HepG2 (cell line): ENCODE measurements around the gene PAQR5. TPM values are rescaled to one million over a fixed set of nuclear protein-coding genes. Genes with fewer than 3 reads are reported as not detected.

Experiments used
- HDAC1 ChIP-seq: sonication (generic); formaldehyde crosslinking; IDR thresholded peaks from 2 replicates; pipeline ENCODE4 v1.5.1; 2020; ENCODE audit warnings: mild to moderate bottlenecking, missing genetic modification reagents
- HMG20B ChIP-seq: conservative IDR thresholded peaks from 2 replicates; pipeline ENCODE4 v1.6.1; 2016; ENCODE audit warnings: missing genetic modification reagents, missing compliant biosample characterization
- KLF11 ChIP-seq: IDR thresholded peaks from 2 replicates; pipeline ENCODE4 v1.6.1; 2016; ENCODE audit warnings: missing compliant biosample characterization
- PAX8 ChIP-seq: sonication (generic); formaldehyde crosslinking; IDR thresholded peaks from 2 replicates; pipeline ENCODE4 v1.8.0; 2022; ENCODE audit warnings: mild to moderate bottlenecking, missing genetic modification reagents, borderline replicate concordance
- RXRA ChIP-seq: sonication (generic); formaldehyde crosslinking; IDR thresholded peaks from 2 replicates; pipeline ENCODE4 v1.5.1; 2020; ENCODE audit warnings: missing genetic modification reagents
- THAP11 ChIP-seq: IDR thresholded peaks from 2 replicates; pipeline ENCODE4 v1.6.1; 2016; ENCODE audit warnings: missing biosample characterization, missing genetic modification reagents
- ZBTB7A ChIP-seq: sonication (generic); formaldehyde crosslinking; IDR thresholded peaks from 2 replicates; pipeline ENCODE4 v1.8.0; 2022; ENCODE audit warnings: mild to moderate bottlenecking, missing genetic modification reagents
- ZC3H13 ChIP-seq: sonication (generic); formaldehyde crosslinking; IDR thresholded peaks from 2 replicates; pipeline ENCODE4 v1.8.1; 2023; ENCODE audit warnings: mild to moderate bottlenecking, missing genetic modification reagents, moderate library complexity
- ZFAT ChIP-seq: sonication (generic); formaldehyde crosslinking; conservative IDR thresholded peaks from 2 replicates; pipeline ENCODE4 v1.8.1; 2023; ENCODE audit warnings: missing genetic modification reagents, inconsistent platforms
- ZFP1 ChIP-seq: IDR thresholded peaks from 2 replicates; pipeline ENCODE4 v1.6.1; 2016
- ZFYVE20 ChIP-seq: sonication (generic); formaldehyde crosslinking; IDR thresholded peaks from 2 replicates; pipeline ENCODE4 v1.8.0; 2023; ENCODE audit warnings: low read depth, mild to moderate bottlenecking, moderate library complexity, missing genetic modification reagents, borderline replicate concordance
- ZNF101 ChIP-seq: sonication (generic); formaldehyde crosslinking; IDR thresholded peaks from 2 replicates; pipeline ENCODE4 v1.4.0; 2020; ENCODE audit warnings: mild to moderate bottlenecking, low read depth, missing genetic modification reagents, borderline replicate concordance
- ZNF577 ChIP-seq: sonication (generic); formaldehyde crosslinking; IDR thresholded peaks from 2 replicates; pipeline ENCODE4 v1.4.0; 2020; ENCODE audit warnings: mild to moderate bottlenecking, low read depth, missing genetic modification reagents, borderline replicate concordance
- polyA plus RNA-seq, 8 experiments: library from polyadenylated mRNA; depleted of rRNA in 3 of 8; stranded (reverse) in 7 of 8; unstranded in 1 of 8; fragments of >200 nt; fragmentation: Illumina TruSeq in 4 of 8; extraction: Trizol in 4 of 8; gene quantifications; 2 replicates each; pipeline versions ENCODE4 v1.2.1 to v1.2.3, GENCODE V29; 2011 to 2016; ENCODE audit warnings: low read depth in 4 of 8, missing spikeins in 1 of 8, mixed read lengths in 1 of 8; ENCODE audit not compliant: insufficient read depth in 1 of 8
- total RNA-seq, 5 experiments: library from RNA; depleted of rRNA; stranded (reverse); fragments of >200 nt; fragmentation: Illumina TruSeq; extraction: Trizol; gene quantifications; 2 replicates each; pipeline ENCODE4 v1.2.3, GENCODE V29; 2016; ENCODE audit warnings: low read depth in 1 of 5
- TF ChIP-seq, protein P1 (sequence below), 2 experiments: sonication (generic) in 1 of 2; formaldehyde crosslinking in 1 of 2; IDR thresholded peaks; 2 replicates each; pipeline versions ENCODE4 v1.6.1 to v1.9.0; 2014 to 2022; ENCODE audit warnings: antibody characterized with exemption in 1 of 2, borderline replicate concordance in 1 of 2, inconsistent platforms in 1 of 2, low read depth in 1 of 2, missing genetic modification reagents in 1 of 2
- TF ChIP-seq, protein P2 (sequence below): sonication (generic); formaldehyde crosslinking; IDR thresholded peaks from 2 replicates; pipeline ENCODE4 v1.4.0; 2020; ENCODE audit warnings: missing genetic modification reagents
- TF ChIP-seq, protein P3 (sequence below): sonication (generic); formaldehyde crosslinking; IDR thresholded peaks from 2 replicates; pipeline ENCODE4 v1.4.0; 2020; ENCODE audit warnings: missing genetic modification reagents, borderline replicate concordance

Gene PAQR5
- total and polyA plus RNA-seq, 2 of the 13 experiments (the other 11 are each of a cell fraction or from before 2014, with no cell fraction given) = 0.53 to 1.3 TPM

DNA sequence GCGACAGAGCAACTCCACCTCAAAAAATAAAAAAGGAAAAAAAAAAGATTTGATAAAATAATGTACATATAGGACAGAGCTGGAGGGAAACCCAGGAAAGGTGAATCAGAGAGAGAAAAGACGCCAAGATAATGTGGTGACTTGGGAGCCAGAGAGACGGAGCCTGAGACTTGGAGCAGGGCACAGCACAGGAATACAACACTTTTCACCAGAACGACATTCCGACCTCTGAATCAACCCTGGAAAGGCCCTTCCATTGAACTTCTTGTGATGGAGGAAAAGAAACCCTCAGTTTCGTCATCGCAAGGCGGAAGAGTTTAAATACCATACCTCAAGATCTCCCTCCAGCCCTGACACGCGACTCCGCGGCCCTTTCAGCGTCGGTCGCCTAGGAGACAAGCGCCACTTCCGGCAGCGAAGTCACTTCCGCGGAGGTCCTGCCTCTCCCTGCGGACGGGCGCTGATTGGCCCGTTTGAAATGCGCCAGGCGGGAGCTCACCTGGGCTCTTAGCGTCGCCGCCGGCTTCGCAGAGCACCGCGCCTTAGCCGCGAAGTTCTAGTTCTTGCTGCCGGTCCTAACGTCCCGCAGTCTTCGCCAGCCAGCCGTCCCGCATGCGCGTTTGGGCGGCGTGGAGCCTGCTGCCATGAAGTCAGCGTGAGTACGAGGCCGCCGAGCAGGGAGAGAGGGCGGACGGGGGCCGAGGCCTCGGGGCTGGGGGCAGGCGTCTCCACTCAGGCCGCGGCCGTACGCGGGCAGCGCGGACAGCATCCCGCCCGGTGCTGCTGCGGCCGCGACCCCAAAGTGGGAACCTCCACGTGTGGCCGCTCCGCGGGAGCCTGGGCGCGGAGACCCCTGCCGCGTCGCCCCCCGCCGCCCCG is 115.3 kb downstream of the PAQR5 start, which contains the start of gene KIF23 (continued):
- TF ChIP-seq, protein P1, sequence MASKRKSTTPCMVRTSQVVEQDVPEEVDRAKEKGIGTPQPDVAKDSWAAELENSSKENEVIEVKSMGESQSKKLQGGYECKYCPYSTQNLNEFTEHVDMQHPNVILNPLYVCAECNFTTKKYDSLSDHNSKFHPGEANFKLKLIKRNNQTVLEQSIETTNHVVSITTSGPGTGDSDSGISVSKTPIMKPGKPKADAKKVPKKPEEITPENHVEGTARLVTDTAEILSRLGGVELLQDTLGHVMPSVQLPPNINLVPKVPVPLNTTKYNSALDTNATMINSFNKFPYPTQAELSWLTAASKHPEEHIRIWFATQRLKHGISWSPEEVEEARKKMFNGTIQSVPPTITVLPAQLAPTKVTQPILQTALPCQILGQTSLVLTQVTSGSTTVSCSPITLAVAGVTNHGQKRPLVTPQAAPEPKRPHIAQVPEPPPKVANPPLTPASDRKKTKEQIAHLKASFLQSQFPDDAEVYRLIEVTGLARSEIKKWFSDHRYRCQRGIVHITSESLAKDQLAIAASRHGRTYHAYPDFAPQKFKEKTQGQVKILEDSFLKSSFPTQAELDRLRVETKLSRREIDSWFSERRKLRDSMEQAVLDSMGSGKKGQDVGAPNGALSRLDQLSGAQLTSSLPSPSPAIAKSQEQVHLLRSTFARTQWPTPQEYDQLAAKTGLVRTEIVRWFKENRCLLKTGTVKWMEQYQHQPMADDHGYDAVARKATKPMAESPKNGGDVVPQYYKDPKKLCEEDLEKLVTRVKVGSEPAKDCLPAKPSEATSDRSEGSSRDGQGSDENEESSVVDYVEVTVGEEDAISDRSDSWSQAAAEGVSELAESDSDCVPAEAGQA (IDR thresholded peaks at IDR 0.05; ENCODE audit: low read depth) = no peak
- TF ChIP-seq, protein P1 (CRISPR knock-in tag; IDR thresholded peaks at IDR 0.05; ENCODE audit: borderline replicate concordance) = no peak
- TF ChIP-seq RXRA (CRISPR knock-in tag) (no peak; the same call in 1 of the 2 replicates), ZC3H13 (CRISPR knock-in tag) (peak; percentile 46; the same call in 1 of the 2 replicates), ZFYVE20 (CRISPR knock-in tag) (0 out of 2 replicates have a peak, but pooled peaks have one; percentile 41), THAP11 (CRISPR knock-in tag) (peak; percentile 65), ZNF101 (no peak), ZFAT (CRISPR knock-in tag) (no peak), ZBTB7A (CRISPR knock-in tag) (no peak), PAX8 (CRISPR knock-in tag) (no peak), ZFP1 (CRISPR knock-in tag) (no peak), HDAC1 (CRISPR knock-in tag) (peak; percentile 97), KLF11 (CRISPR knock-in tag) (no peak), HMG20B (CRISPR knock-in tag) (no peak), ZNF577 (CRISPR knock-in tag) (no peak)
- TF ChIP-seq, protein P2, sequence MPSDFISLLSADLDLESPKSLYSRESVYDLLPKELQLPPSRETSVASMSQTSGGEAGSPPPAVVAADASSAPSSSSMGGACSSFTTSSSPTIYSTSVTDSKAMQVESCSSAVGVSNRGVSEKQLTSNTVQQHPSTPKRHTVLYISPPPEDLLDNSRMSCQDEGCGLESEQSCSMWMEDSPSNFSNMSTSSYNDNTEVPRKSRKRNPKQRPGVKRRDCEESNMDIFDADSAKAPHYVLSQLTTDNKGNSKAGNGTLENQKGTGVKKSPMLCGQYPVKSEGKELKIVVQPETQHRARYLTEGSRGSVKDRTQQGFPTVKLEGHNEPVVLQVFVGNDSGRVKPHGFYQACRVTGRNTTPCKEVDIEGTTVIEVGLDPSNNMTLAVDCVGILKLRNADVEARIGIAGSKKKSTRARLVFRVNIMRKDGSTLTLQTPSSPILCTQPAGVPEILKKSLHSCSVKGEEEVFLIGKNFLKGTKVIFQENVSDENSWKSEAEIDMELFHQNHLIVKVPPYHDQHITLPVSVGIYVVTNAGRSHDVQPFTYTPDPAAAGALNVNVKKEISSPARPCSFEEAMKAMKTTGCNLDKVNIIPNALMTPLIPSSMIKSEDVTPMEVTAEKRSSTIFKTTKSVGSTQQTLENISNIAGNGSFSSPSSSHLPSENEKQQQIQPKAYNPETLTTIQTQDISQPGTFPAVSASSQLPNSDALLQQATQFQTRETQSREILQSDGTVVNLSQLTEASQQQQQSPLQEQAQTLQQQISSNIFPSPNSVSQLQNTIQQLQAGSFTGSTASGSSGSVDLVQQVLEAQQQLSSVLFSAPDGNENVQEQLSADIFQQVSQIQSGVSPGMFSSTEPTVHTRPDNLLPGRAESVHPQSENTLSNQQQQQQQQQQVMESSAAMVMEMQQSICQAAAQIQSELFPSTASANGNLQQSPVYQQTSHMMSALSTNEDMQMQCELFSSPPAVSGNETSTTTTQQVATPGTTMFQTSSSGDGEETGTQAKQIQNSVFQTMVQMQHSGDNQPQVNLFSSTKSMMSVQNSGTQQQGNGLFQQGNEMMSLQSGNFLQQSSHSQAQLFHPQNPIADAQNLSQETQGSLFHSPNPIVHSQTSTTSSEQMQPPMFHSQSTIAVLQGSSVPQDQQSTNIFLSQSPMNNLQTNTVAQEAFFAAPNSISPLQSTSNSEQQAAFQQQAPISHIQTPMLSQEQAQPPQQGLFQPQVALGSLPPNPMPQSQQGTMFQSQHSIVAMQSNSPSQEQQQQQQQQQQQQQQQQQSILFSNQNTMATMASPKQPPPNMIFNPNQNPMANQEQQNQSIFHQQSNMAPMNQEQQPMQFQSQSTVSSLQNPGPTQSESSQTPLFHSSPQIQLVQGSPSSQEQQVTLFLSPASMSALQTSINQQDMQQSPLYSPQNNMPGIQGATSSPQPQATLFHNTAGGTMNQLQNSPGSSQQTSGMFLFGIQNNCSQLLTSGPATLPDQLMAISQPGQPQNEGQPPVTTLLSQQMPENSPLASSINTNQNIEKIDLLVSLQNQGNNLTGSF (CRISPR knock-in tag) = peak; percentile 45; the same call in 1 of the 2 replicates
- TF ChIP-seq, protein P3, sequence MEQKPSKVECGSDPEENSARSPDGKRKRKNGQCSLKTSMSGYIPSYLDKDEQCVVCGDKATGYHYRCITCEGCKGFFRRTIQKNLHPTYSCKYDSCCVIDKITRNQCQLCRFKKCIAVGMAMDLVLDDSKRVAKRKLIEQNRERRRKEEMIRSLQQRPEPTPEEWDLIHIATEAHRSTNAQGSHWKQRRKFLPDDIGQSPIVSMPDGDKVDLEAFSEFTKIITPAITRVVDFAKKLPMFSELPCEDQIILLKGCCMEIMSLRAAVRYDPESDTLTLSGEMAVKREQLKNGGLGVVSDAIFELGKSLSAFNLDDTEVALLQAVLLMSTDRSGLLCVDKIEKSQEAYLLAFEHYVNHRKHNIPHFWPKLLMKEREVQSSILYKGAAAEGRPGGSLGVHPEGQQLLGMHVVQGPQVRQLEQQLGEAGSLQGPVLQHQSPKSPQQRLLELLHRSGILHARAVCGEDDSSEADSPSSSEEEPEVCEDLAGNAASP (CRISPR knock-in tag) = no peak
